GM18873 (cell line): Measurements from ENCODE around the gene COL1A1.

Source experiments
- ATAC-seq: cut with Tn5 transposase; IDR thresholded peaks from one replicate; pipeline ENCODE4 v1.9.1; 2021; ENCODE audit warnings: mild to moderate bottlenecking, moderate library complexity, moderate number of reproducible peaks; ENCODE audit not compliant: unreplicated experiment, low FRiP score

The COL1A1 gene

GRCh38 chr17:50203086-50203485, 1.7 kb upstream of the COL1A1 start:
- ATAC-seq, result no peak

GRCh38 chr17:50200457-50201275, 765 bp downstream of the COL1A1 start:
- ATAC-seq, result peak; percentile 73

GRCh38 chr17:50199803-50200456, 1.5 kb downstream of the COL1A1 start:
- no peak for ATAC-seq

GRCh38 chr17:50199211-50199802, 2.1 kb downstream of the COL1A1 start:
- no peak for ATAC-seq

- no peak for ATAC-seq
Measured at GRCh38 chr17:50198026-50198669, 3.3 kb downstream of the COL1A1 start.

GRCh38 chr17:50196826-50197225, 4.6 kb downstream of the COL1A1 start:
- no peak for ATAC-seq

GRCh38 chr17:50196036-50196435, 5.4 kb downstream of the COL1A1 start:
- no peak for ATAC-seq

GRCh38 chr17:50194934-50195865, 6.2 kb downstream of the COL1A1 start:
- ATAC-seq, result no peak

- no peak for ATAC-seq
Measured at GRCh38 chr17:50194140-50194933, 7.1 kb downstream of the COL1A1 start.

- ATAC-seq, result no peak
Measured at GRCh38 chr17:50192618-50193291, 8.7 kb downstream of the COL1A1 start.

GRCh38 chr17:50192144-50192617, 9.2 kb downstream of the COL1A1 start:
- ATAC-seq, result no peak

GRCh38 chr17:50191359-50192143, 9.9 kb downstream of the COL1A1 start:
- ATAC-seq, result no peak

- no peak for ATAC-seq
Measured at GRCh38 chr17:50190603-50191358, 10.7 kb downstream of the COL1A1 start.

- no peak for ATAC-seq
Measured at GRCh38 chr17:50190293-50190602, 11.2 kb downstream of the COL1A1 start.

- no peak for ATAC-seq
Measured at GRCh38 chr17:50189550-50190292, 11.7 kb downstream of the COL1A1 start.

- no peak for ATAC-seq
Measured at GRCh38 chr17:50188921-50189549, 12.4 kb downstream of the COL1A1 start.
